ENCODE results near the gene ABCC4.

ABCC4 gene

GRCh38 chr13:95226932-95227695 lies 74.1 kb downstream of the ABCC4 start:
- no peak for DNase-seq (ENCODE audit: low read depth, low spot score)
- TF ChIP-seq CTCF (IDR thresholded peaks at IDR 0.05; ENCODE audit: low read depth, low read length) = no peak
- H3K4me3 ChIP-seq (ENCODE audit: low read depth, low read length) = no peak overlapping the region
- in situ Hi-C loops (cut with HindIII; ENCODE audit: low sequenced_read_pairs) = no loop called here

- H3K4me3 ChIP-seq (ENCODE audit: low read depth, low read length) = no peak overlapping the region
- no peak for DNase-seq (ENCODE audit: low read depth, low spot score)
- no peak for TF ChIP-seq CTCF (IDR thresholded peaks at IDR 0.05; ENCODE audit: low read depth, low read length)
- in situ Hi-C loops (cut with HindIII; ENCODE audit: low sequenced_read_pairs) = no loop called here
Measured at GRCh38 chr13:95226476-95226875, 74.8 kb downstream of the ABCC4 start.

GRCh38 chr13:95226050-95226449 lies 75.2 kb downstream of the ABCC4 start:
- no peak for TF ChIP-seq CTCF (IDR thresholded peaks at IDR 0.05; ENCODE audit: low read depth, low read length)
- in situ Hi-C loops (cut with HindIII; ENCODE audit: low sequenced_read_pairs) = no loop called here
- H3K4me3 ChIP-seq (ENCODE audit: low read depth, low read length) = no peak overlapping the region
- DNase-seq (ENCODE audit: low read depth, low spot score) = no peak

- in situ Hi-C loops (cut with HindIII; ENCODE audit: low sequenced_read_pairs) = no loop called here
- no peak for TF ChIP-seq CTCF (IDR thresholded peaks at IDR 0.05; ENCODE audit: low read depth, low read length)
Measured at GRCh38 chr13:95224064-95224463, 77.2 kb downstream of the ABCC4 start.

GRCh38 chr13:95222733-95223018 lies 78.6 kb downstream of the ABCC4 start:
- in situ Hi-C loops (cut with HindIII; ENCODE audit: low sequenced_read_pairs) = no loop called here
- TF ChIP-seq CTCF (IDR thresholded peaks at IDR 0.05; ENCODE audit: low read depth, low read length) = no peak
- DNase-seq (ENCODE audit: low read depth, low spot score) = no peak
- no peak overlapping the region for H3K4me3 ChIP-seq (ENCODE audit: low read depth, low read length)

More at GRCh38 chr13:95224064-95224463, 77.2 kb downstream of the ABCC4 start:
- H3K4me3 ChIP-seq (ENCODE audit: low read depth, low read length) = no peak overlapping the region
- no peak for DNase-seq (ENCODE audit: low read depth, low spot score)

- no peak overlapping the region for H3K4me3 ChIP-seq (ENCODE audit: low read depth, low read length)
- no peak for DNase-seq (ENCODE audit: low read depth, low spot score)
- in situ Hi-C loops (cut with HindIII; ENCODE audit: low sequenced_read_pairs) = no loop called here
- TF ChIP-seq CTCF (IDR thresholded peaks at IDR 0.05; ENCODE audit: low read depth, low read length) = no peak
Measured at GRCh38 chr13:95221971-95222732, 79.1 kb downstream of the ABCC4 start.

All from astrocyte of the spinal cord (primary cell).